Tibial nerve (tissue), 3 donors: ENCODE results near the gene RUNX1.

Source experiments
- POLR2A ChIP-seq, 2 donors: fragments of 450-650 bp; IDR thresholded peaks; one replicate each; pipeline ENCODE4 v1.6.1; 2017; ENCODE audit warnings: antibody characterized with exemption in 2 of 2, mild to moderate bottlenecking in 2 of 2, moderate library complexity in 2 of 2
- TF ChIP-seq, protein P1 (sequence below), 5 experiments: fragments of 200-600 bp in 3 of 5; fragments of 450-650 bp in 2 of 5; sonication (generic) in 3 of 5; IDR thresholded peaks; one replicate each; pipeline ENCODE4 v1.5.1; 2016 to 2019; ENCODE audit warnings: antibody characterized with exemption in 5 of 5, mild to moderate bottlenecking in 3 of 5, moderate library complexity in 2 of 5

DNA sequence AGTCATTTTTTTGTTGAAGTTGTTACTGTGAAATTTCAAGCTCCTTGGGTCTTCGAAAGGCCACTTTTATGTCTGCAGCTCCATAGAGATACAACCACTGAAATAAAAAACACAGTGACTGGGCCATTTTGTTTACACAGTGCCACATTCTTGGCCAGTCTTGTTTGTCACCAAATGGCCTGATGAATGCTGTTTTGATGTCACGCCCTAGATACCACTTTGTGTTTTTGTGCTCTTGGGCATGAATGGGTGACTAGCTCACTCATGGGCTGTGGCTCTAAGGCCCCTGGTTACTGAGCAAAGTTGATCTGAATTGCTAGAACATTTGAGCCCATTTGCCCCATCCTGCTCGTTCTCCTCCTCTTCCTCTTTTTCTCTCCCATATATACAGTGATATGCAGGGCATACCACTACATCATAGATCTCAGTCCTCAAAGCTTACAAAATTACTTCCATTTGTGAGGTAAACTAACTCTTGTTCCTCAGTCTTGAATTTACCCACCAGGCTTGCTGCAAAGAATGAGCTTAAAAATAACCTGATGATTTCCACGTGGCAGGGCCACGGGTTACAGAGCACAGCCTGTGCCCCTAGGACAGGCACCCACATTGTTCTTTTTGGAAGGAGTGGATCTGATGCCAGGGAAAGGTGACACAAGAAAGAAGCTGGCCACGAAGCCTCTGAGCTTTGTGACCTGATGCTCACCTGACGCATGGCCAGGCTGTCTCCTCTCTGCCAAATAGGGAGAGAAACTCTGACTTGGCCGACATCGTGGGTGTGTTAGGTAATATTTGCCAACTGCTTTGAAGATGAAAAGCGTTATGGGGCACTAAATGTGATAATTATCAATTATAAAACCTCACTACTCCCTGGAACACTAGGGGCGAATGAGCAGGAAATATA, 92.4 kb downstream of the RUNX1 start:
- TF ChIP-seq, protein P1, sequence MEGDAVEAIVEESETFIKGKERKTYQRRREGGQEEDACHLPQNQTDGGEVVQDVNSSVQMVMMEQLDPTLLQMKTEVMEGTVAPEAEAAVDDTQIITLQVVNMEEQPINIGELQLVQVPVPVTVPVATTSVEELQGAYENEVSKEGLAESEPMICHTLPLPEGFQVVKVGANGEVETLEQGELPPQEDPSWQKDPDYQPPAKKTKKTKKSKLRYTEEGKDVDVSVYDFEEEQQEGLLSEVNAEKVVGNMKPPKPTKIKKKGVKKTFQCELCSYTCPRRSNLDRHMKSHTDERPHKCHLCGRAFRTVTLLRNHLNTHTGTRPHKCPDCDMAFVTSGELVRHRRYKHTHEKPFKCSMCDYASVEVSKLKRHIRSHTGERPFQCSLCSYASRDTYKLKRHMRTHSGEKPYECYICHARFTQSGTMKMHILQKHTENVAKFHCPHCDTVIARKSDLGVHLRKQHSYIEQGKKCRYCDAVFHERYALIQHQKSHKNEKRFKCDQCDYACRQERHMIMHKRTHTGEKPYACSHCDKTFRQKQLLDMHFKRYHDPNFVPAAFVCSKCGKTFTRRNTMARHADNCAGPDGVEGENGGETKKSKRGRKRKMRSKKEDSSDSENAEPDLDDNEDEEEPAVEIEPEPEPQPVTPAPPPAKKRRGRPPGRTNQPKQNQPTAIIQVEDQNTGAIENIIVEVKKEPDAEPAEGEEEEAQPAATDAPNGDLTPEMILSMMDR (IDR thresholded peaks at IDR 0.05): no peak
- no peak for TF ChIP-seq POLR2A (IDR thresholded peaks at IDR 0.05)
